ENCODE results near the gene SELE.

Gene SELE

GRCh38 chr1:169682071-169682470, 51.8 kb downstream of the SELE start:
- no peaks in the 10 kb centered on the region for H3K9me2 ChIP-seq (replicated peaks; ENCODE audit: control insufficient read depth, low read length)
- H4K20me1 ChIP-seq (ENCODE audit: control insufficient read depth, insufficient read depth, low read depth, low read length), result no peaks in the 10 kb centered on the region
- no peaks in the 10 kb centered on the region for H3K9me3 ChIP-seq (ENCODE audit: control insufficient read depth, insufficient read depth, low read length)
- peak overlapping the region; percentile 73 for H3K4me3 ChIP-seq (ENCODE audit: low read length)
- H3K27ac ChIP-seq (ENCODE audit: low read depth, low read length), result peak overlapping the region; percentile 97
- peaks cover 76% of the 10 kb centered on the region for H3K4me1 ChIP-seq (ENCODE audit: control insufficient read depth, low read length)
- H3K36me3 ChIP-seq (ENCODE audit: control insufficient read depth, low read length), result peaks cover 2% of the 10 kb centered on the region; the same call in 1 of the 2 replicates
- H3K4me2 ChIP-seq (ENCODE audit: low read length), result peak overlapping the region; percentile 92
- no peaks in the 10 kb centered on the region for H3K27me3 ChIP-seq (ENCODE audit: control insufficient read depth, low read length)
- no peaks in the 10 kb centered on the region for H3K79me2 ChIP-seq (ENCODE audit: control insufficient read depth, low read length)
- H3F3A ChIP-seq (ENCODE audit: control insufficient read depth, insufficient read depth), result peaks cover 33% of the 10 kb centered on the region
- no peak for TF ChIP-seq EZH2phosphoT487 (IDR thresholded peaks at IDR 0.05; ENCODE audit: borderline replicate concordance, low read length)
- no peak for TF ChIP-seq CTCF (IDR thresholded peaks at IDR 0.05; ENCODE audit: low read depth, low read length, poor library complexity, severe bottlenecking)

DNA sequence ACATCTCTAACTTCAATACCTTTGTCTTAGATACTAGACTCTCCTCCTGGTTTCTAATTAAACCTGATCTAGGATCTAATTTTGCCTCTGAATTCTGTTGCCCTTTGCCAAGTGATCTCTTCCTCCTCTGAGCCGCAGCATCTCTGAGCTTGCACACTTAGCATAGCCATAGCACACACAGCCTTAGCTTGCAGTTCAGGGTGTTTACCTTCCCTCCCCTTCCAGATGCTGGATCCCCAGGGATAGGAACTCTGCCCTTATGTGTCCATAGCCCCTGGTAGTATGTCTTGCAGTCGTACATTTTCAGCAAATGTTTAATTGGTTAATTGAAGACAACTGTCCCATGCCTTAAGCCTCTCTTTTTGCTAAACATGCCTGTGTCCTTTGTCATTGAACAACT, 52.7 kb downstream of the SELE start:
- Histone ChIP-seq H3K27ac (ENCODE audit: low read depth, low read length) (peak overlapping the region; percentile 97), H3K4me2 (ENCODE audit: low read length) (peak overlapping the region; percentile 92), H3K9me2 (replicated peaks; ENCODE audit: control insufficient read depth, low read length) (no peaks in the 10 kb centered on the region), H4K20me1 (ENCODE audit: control insufficient read depth, insufficient read depth, low read depth, low read length) (no peaks in the 10 kb centered on the region), H3K9me3 (ENCODE audit: control insufficient read depth, insufficient read depth, low read length) (no peaks in the 10 kb centered on the region), H3K79me2 (ENCODE audit: control insufficient read depth, low read length) (no peaks in the 10 kb centered on the region), H3K4me3 (ENCODE audit: low read length) (peak overlapping the region; percentile 73), H3K36me3 (ENCODE audit: control insufficient read depth, low read length) (peaks cover 2% of the 10 kb centered on the region; the same call in 1 of the 2 replicates), H3K4me1 (ENCODE audit: control insufficient read depth, low read length) (peaks cover 86% of the 10 kb centered on the region), H3K27me3 (ENCODE audit: control insufficient read depth, low read length) (no peaks in the 10 kb centered on the region), H3F3A (ENCODE audit: control insufficient read depth, insufficient read depth) (peaks cover 33% of the 10 kb centered on the region)
- TF ChIP-seq EZH2phosphoT487 (IDR thresholded peaks at IDR 0.05; ENCODE audit: borderline replicate concordance, low read length) (no peak), CTCF (IDR thresholded peaks at IDR 0.05; ENCODE audit: low read depth, low read length, poor library complexity, severe bottlenecking) (no peak)

DNA sequence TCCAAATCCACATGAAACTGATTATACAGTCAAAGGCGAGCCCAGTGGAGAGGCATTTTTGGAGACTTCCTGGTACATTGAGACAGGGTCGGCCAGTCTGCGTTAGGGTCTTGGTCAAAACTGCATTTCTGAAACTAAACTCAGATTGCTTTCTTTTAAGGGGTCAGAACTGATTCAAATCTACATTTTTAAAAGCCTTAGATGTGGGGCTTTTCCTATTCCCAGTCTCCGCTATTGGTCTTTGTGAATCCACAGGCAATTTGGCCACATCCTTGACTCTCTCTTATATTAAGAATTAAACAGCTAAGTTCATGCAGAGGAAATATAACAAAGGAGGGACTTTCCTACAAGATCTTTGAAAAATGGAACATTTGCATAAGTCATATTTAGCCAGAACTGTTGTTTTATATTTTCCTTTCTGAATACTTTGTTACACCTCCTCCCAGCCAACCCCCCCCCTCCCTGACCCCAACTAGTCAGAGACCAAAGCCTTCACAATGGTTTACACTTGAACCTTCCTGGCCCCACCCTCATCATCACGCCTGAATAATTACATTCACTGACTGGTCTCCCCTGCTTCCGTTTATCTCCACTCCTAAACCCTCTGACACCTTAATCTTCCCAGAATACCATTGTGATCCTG, 53.4 kb downstream of the SELE start:
- H3K27ac ChIP-seq (ENCODE audit: low read depth, low read length), result peak overlapping the region; percentile 97
- H3K79me2 ChIP-seq (ENCODE audit: control insufficient read depth, low read length), result no peaks in the 10 kb centered on the region
- no peaks in the 10 kb centered on the region for H4K20me1 ChIP-seq (ENCODE audit: control insufficient read depth, insufficient read depth, low read depth, low read length)
- H3K9me3 ChIP-seq (ENCODE audit: control insufficient read depth, insufficient read depth, low read length), result no peaks in the 10 kb centered on the region
- H3K4me2 ChIP-seq (ENCODE audit: low read length), result peak overlapping the region; percentile 92
- H3K36me3 ChIP-seq (ENCODE audit: control insufficient read depth, low read length), result peaks cover 2% of the 10 kb centered on the region; the same call in 1 of the 2 replicates
- no peaks in the 10 kb centered on the region for H3K9me2 ChIP-seq (replicated peaks; ENCODE audit: control insufficient read depth, low read length)
- H3F3A ChIP-seq (ENCODE audit: control insufficient read depth, insufficient read depth), result peaks cover 37% of the 10 kb centered on the region
- H3K4me3 ChIP-seq (ENCODE audit: low read length), result peak overlapping the region; percentile 73
- TF ChIP-seq CTCF (IDR thresholded peaks at IDR 0.05; ENCODE audit: low read depth, low read length, poor library complexity, severe bottlenecking), result no peak
- TF ChIP-seq EZH2phosphoT487 (IDR thresholded peaks at IDR 0.05; ENCODE audit: borderline replicate concordance, low read length), result no peak
- H3K4me1 ChIP-seq (ENCODE audit: control insufficient read depth, low read length), result peaks cover 92% of the 10 kb centered on the region
- H3K27me3 ChIP-seq (ENCODE audit: control insufficient read depth, low read length), result no peaks in the 10 kb centered on the region

Measured in DOHH2 (cell line).